ENCODE results near the gene COLEC11. TPM values are rescaled to one million over a fixed set of nuclear protein-coding genes. Genes with fewer than 3 reads are reported as not detected.

Gene COLEC11
- total RNA-seq, 1 experiment from 2014 or later: 1.3 TPM

GRCh38 chr2:3596901-3597417 lies 2.0 kb downstream of the COLEC11 start:
- ATAC-seq: no peak
- Mint-ChIP-seq H3K4me1 (peaks cover 4% of the 10 kb centered on the region; the same call in 1 of the 2 replicates), H3K27ac (no peak overlapping the region; the same call in 1 of the 2 replicates), H3K36me3 (peaks cover 18% of the 10 kb centered on the region), H3K9me3 (peaks cover 8% of the 10 kb centered on the region; the same call in 1 of the 2 replicates), H3K27me3 (ENCODE audit: low read depth) (no peaks in the 10 kb centered on the region; the same call in 1 of the 2 replicates), H3K4me3 (no peak overlapping the region)
- DNase-seq (ENCODE audit: low spot score): no peak
- ChIA-PET POLR2A (no interaction called here), CTCF (no interaction called here)
- TF ChIP-seq NR1H2 (CRISPR knock-in tag; IDR thresholded peaks at IDR 0.05): no peak
- no peak for TF ChIP-seq AFF4 (CRISPR knock-in tag; IDR thresholded peaks at IDR 0.05; ENCODE audit: borderline replicate concordance)
- TF ChIP-seq USF1 (CRISPR knock-in tag; IDR thresholded peaks at IDR 0.05): no peak
- TF ChIP-seq ATF3 (CRISPR knock-in tag; conservative IDR thresholded peaks at IDR 0.05): no peak
- TF ChIP-seq SMAD4 (CRISPR knock-in tag; IDR thresholded peaks at IDR 0.05): no peak
- TF ChIP-seq ATF2 (CRISPR knock-in tag; IDR thresholded peaks at IDR 0.05; ENCODE audit: borderline replicate concordance, low read depth): no peak
- TF ChIP-seq ZNF416 (CRISPR knock-in tag; IDR thresholded peaks at IDR 0.05): no peak
- no peak for TF ChIP-seq JAZF1 (CRISPR knock-in tag; IDR thresholded peaks at IDR 0.05)
- TF ChIP-seq MLX (CRISPR knock-in tag; IDR thresholded peaks at IDR 0.05): no peak
- no peak for TF ChIP-seq ZNF317 (CRISPR knock-in tag; IDR thresholded peaks at IDR 0.05; ENCODE audit: borderline replicate concordance, low read depth)

- H3K9me3 Mint-ChIP-seq: peaks cover 3% of the 10 kb centered on the region; the same call in 1 of the 2 replicates
- TF ChIP-seq HMGA2 (CRISPR knock-in tag; IDR thresholded peaks at IDR 0.05) (peak; percentile 53), IRF1 (CRISPR knock-in tag; IDR thresholded peaks at IDR 0.05) (no peak)
- ChIA-PET CTCF (no interaction called here), POLR2A (no interaction called here)
- H3K27me3 Mint-ChIP-seq (ENCODE audit: low read depth): no peaks in the 10 kb centered on the region; the same call in 1 of the 2 replicates
- peaks cover 4% of the 10 kb centered on the region; the same call in 1 of the 2 replicates for H3K4me1 Mint-ChIP-seq
- no peak overlapping the region for H3K4me3 Mint-ChIP-seq
- DNase-seq (ENCODE audit: low spot score) (no peak), ATAC-seq (no peak)
- H3K27ac Mint-ChIP-seq: no peak overlapping the region
- peaks cover 13% of the 10 kb centered on the region for H3K36me3 Mint-ChIP-seq
Observed at GRCh38 chr2:3597567-3597966, 2.7 kb downstream of the COLEC11 start.

GRCh38 chr2:3598197-3598910 lies 3.4 kb downstream of the COLEC11 start:
- ChIA-PET CTCF (no interaction called here), POLR2A (no interaction called here)
- TF ChIP-seq CREB1 (CRISPR knock-in tag; IDR thresholded peaks at IDR 0.05) (no peak), ZNF396 (CRISPR knock-in tag; IDR thresholded peaks at IDR 0.05; ENCODE audit: borderline replicate concordance) (no peak), NFATC4 (CRISPR knock-in tag; IDR thresholded peaks at IDR 0.05) (no peak), ZNF671 (CRISPR knock-in tag; IDR thresholded peaks at IDR 0.05) (no peak), IRF1 (CRISPR knock-in tag; IDR thresholded peaks at IDR 0.05) (no peak), ZNF281 (CRISPR knock-in tag; IDR thresholded peaks at IDR 0.05) (no peak), TP53 (CRISPR knock-in tag; IDR thresholded peaks at IDR 0.05) (no peak)
- no peak overlapping the region for H3K27ac Mint-ChIP-seq
- H3K4me1 Mint-ChIP-seq: peaks cover 4% of the 10 kb centered on the region; the same call in 1 of the 2 replicates
- H3K9me3 Mint-ChIP-seq: no peaks in the 10 kb centered on the region
- no peaks in the 10 kb centered on the region for H3K27me3 Mint-ChIP-seq (ENCODE audit: low read depth)
- peaks cover 7% of the 10 kb centered on the region; the same call in 1 of the 2 replicates for H3K36me3 Mint-ChIP-seq
- no peak for ATAC-seq
- no peak for DNase-seq (ENCODE audit: low spot score)
- no peak overlapping the region for H3K4me3 Mint-ChIP-seq
